SK-N-SH treated with all-trans-retinoic acid at 6 μM for 48 hours (cell line): ENCODE measurements around the gene PSMF1.

Source experiments
- ARNTL ChIP-seq: fragments of 450-650 bp; formaldehyde crosslinking; IDR thresholded peaks from 2 replicates; pipeline ENCODE4 v1.5.0; 2020; ENCODE audit warnings: low read depth, mild to moderate bottlenecking, moderate library complexity, borderline replicate concordance
- BACH2 ChIP-seq: fragments of 250-450 bp; sonication (Bioruptor Pico); IDR thresholded peaks from 2 replicates; pipeline ENCODE4 v1.9.0; 2021; ENCODE audit warnings: mild to moderate bottlenecking, borderline replicate concordance
- CSDC2 ChIP-seq: fragments of 250-450 bp; sonication (Bioruptor Pico); IDR thresholded peaks from 2 replicates; pipeline ENCODE4 v1.5.0; 2020; ENCODE audit warnings: mild to moderate bottlenecking, moderate library complexity
- OSR1 ChIP-seq: fragments of 250-450 bp; sonication (Bioruptor Pico); IDR thresholded peaks from 2 replicates; pipeline ENCODE4 v1.8.0; 2022; ENCODE audit warnings: moderate library complexity, mild to moderate bottlenecking, inconsistent platforms
- RARB ChIP-seq: fragments of 250-450 bp; sonication (Bioruptor Pico); IDR thresholded peaks from 2 replicates; pipeline ENCODE4 v1.8.0; 2021; ENCODE audit warnings: mild to moderate bottlenecking, moderate library complexity
- SNAI2 ChIP-seq: fragments of 250-450 bp; sonication (Bioruptor Pico); IDR thresholded peaks from 2 replicates; pipeline ENCODE4 v1.5.0; 2020; ENCODE audit warnings: mild to moderate bottlenecking, moderate library complexity
- TSHZ2 ChIP-seq: fragments of 250-450 bp; sonication (Bioruptor Pico); IDR thresholded peaks from 2 replicates; pipeline ENCODE4 v1.5.0; 2020; ENCODE audit warnings: mild to moderate bottlenecking, moderate library complexity
- ZC3H10 ChIP-seq: fragments of 250-450 bp; sonication (Bioruptor Pico); IDR thresholded peaks from 2 replicates; pipeline ENCODE4 v1.5.1; 2021; ENCODE audit warnings: mild to moderate bottlenecking, moderate library complexity
- ZFP30 ChIP-seq: fragments of 450-650 bp; formaldehyde crosslinking; IDR thresholded peaks from 2 replicates; pipeline ENCODE4 v1.5.0; 2022; ENCODE audit warnings: mild to moderate bottlenecking, moderate library complexity
- TF ChIP-seq, protein P1 (sequence below): fragments of 250-450 bp; sonication (Bioruptor Pico); IDR thresholded peaks from 2 replicates; pipeline ENCODE4 v1.5.1; 2021; ENCODE audit warnings: mild to moderate bottlenecking, moderate library complexity

- TF ChIP-seq RARB, result no peak
- TF ChIP-seq, protein P1, sequence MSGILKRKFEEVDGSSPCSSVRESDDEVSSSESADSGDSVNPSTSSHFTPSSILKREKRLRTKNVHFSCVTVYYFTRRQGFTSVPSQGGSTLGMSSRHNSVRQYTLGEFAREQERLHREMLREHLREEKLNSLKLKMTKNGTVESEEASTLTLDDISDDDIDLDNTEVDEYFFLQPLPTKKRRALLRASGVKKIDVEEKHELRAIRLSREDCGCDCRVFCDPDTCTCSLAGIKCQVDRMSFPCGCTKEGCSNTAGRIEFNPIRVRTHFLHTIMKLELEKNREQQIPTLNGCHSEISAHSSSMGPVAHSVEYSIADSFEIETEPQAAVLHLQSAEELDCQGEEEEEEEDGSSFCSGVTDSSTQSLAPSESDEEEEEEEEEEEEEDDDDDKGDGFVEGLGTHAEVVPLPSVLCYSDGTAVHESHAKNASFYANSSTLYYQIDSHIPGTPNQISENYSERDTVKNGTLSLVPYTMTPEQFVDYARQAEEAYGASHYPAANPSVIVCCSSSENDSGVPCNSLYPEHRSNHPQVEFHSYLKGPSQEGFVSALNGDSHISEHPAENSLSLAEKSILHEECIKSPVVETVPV (CRISPR knock-in tag), result no peak
- no peak for TF ChIP-seq ARNTL (CRISPR knock-in tag)
- TF ChIP-seq BACH2 (CRISPR knock-in tag), result no peak
- no peak for TF ChIP-seq ZFP30 (CRISPR knock-in tag)
- no peak for TF ChIP-seq TSHZ2 (CRISPR knock-in tag)
- no peak for TF ChIP-seq OSR1
- TF ChIP-seq CSDC2 (CRISPR knock-in tag), result no peak
- no peak for TF ChIP-seq SNAI2 (CRISPR knock-in tag)
- no peak for TF ChIP-seq ZC3H10 (CRISPR knock-in tag)
Observed at GRCh38 chr20:1180949-1181348, 62.5 kb downstream of the PSMF1 start.
